Fibroblast of upper back skin (primary cell): Measurements from ENCODE around the gene SLC25A39.
"Not testable (repeated sequence)": the region's sequence is repeated elsewhere in the genome, so short reads cannot be mapped to it uniquely, and the experiment has no call there.

Experiments
- DNase-seq: peaks from one replicate; pipeline ENCODE4 v3.0.0-alpha.2; 2013

The SLC25A39 gene

DNA sequence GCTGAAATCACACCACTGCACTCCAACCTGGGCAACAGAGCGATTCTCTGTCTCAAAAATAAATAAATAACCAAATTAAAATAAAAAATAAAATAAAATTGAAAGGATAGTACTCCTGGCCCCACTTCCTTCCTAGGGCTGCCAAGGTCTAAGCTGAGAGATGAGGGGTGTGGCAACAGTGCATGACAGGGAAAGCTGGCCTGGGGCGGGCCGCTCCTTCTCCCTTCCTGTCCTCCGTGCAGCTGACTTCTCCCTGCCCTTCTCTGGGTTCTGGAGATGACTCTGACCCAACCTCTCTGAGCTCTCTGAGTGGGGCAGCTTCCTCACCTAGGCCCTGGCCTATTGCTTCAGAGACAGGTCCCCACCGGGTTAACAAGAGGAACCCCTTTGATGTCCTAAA lies 8.7 kb upstream of the SLC25A39 start:
- DNase-seq: no peak

DNA sequence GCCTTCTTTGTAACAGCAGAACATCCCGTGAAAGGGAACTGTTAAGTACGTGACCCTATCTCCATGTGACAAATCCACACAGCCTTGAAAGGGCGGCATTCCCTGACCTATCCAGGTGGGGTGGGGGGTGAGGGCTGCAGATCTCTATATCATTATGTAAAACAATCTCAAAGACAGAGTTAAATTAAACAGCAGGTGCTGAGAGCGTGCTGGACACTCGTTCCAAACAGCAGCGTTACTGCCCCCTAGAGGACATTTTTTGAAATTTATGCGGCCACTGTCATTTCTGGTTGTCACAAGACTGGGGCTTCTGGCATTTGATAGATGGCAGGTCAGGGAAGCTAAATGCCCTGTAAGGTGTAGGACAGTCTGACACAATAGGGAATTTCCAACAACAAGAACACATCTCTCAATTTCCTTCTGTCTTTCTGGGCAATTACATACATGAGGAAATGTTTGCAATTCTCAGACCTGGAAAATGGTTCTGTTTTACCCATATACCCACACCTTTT lies 6.7 kb upstream of the SLC25A39 start:
- DNase-seq: peak; percentile 60

DNA sequence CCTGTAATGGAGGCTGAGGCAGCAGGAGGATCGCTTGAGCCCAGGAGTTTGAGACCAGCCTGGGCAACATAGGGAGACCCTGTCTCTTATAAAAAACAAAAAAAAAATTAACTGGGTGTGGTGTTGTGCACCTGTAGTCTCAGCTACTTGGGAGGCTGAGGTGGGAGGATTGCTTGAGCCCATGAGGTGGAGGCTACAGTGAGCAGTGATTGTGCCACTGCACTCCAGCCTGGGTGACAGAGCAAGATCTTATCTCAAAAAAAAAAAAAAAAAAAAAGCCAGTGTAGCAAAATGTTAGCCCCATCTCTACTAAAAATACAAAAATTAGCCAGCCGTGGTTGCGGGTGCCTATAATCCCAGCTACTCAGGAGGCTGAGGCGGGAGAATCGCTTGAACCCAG lies 5.6 kb upstream of the SLC25A39 start:
- DNase-seq: not testable (repeated sequence)

DNA sequence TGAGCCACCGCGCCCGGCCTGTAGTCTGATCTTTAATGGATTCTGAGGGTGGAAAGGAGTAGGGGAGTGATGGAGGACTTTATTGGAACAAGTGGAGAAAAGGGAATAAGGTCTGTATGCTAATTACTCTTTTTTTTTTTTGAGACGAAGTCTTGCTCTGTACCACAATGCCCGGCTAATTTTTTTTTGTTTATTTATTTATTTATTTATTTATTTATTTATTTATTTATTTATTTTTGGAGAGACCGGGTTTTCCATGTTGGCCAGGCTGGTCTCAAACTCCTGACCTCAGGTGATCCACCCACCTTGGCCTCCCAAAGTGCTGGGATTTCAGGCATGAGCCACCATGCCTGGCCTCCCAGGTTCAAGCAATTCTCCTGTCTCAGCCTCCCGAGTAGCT lies 4.9 kb upstream of the SLC25A39 start:
- not testable (repeated sequence) for DNase-seq

DNA sequence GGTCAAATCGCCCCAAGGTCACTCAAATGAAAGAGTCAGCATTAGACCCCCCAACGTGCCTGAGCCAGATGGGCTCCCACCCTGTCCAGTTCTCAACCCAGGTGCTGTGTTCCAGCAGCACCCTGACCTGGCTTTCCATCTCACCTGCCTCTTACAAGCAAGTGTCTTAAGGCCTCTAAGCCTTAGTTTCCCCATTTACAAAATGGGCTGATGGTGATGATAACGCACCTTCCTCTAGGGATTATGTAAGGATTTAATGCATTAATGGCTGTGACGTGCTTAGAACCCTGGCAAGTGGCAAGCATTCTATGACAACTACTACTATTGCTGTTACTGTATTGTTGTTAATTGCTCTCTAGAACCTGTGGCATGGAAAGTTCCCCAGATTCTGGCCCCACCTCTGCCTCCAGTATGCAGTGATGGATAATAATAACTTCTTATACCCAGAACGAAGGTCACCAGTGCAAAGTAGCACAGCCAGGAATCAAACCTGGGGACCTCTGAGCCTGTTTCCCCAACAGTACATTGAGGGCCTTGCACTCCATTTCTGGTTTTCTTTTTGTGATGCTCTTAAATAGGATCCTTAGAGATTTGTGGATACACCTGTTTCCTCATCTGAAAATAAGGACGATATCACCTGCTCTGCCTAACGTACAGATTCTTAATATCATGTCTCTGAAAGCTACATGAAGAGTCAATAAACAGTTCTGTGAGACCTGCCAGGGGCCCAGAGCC lies 3.3 kb upstream of the SLC25A39 start:
- no peak for DNase-seq

DNA sequence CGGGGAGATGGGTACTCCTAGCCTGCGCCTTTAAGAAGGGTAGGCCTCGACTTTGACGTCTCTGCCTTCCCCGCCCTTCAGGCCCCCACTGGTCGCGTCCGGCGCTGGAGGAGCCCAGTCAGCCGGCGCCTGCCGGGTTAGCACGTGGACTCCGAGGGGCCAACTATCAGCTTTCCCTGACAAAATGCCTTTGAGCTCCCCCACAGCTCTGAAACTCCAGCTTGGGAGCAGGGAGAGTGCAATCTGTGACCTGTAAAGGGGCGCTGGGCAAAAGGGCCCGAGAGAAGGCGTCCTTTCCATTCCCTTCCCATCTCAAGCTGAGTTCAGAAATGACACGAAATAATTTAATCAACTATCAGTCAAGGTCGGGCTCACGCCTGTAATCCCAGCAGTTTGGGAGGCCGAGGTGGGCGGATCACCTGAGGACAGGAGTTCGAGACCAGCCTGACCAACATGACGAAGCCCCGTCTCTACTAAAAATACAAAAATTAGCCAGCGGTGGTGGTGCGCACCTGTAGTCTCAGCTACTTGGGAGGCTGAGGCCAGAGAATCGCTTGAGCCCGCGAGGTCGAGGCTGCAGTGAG lies 2.3 kb upstream of the SLC25A39 start:
- peak; percentile 98 for DNase-seq

DNA sequence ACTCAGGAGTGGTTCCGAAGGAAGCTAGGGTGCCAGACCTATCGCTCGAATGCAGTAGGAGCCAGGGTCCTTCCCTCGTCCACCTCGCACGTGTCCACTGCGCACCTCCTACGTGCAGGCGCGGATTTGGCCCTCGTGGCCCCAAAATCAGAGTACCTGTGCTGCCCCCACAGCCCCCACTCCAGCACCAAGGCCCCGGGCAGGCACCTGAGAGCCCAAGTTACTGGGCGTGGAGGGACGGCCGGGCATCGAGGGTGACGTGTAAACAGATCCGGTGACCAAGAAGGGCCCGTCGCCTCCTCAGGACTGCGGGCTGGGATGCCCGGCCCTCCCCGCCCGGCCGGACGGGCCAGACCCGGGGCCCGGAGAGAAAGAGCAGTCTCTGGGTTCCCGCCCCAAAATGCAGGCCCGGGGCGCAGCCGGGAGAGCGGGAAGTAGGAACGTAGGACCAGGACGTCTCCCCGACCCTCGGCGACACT lies 492 bp downstream of the SLC25A39 start:
- DNase-seq: no peak

DNA sequence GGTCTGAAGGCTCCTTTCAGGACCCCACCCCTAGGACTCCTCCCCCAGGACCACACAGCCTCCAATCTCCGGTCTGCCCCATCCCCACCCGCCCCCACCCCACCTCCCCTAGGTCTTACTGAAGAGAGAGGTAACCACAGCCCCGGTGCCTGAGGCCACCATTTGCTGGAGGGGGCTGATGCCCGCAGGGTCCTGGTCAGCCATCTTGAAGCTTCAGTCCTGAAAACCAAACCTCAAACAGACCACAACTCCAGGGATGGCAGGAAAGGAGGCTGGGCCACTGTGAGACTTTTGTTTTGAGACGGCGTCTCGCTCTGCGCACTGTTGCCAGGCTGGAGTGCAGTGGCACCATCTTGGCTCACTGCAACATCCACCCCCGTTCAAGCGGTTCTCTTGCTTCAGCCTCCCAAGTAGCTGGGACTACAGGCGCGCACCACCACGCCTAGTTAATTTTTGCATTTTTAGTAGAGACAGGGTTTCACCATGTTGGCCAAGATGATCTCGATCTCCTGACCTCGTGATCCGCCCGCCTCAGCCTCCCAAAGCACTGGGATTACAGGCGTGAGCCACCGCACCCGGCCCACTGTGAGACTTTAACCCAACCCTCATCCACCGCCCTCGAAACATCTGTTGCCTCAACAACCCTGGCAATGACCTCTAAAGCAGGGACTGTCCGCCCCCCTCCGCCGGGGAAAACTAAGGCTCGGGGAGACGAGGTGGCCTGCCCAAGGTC lies 1.1 kb downstream of the SLC25A39 start:
- no peak for DNase-seq

DNA sequence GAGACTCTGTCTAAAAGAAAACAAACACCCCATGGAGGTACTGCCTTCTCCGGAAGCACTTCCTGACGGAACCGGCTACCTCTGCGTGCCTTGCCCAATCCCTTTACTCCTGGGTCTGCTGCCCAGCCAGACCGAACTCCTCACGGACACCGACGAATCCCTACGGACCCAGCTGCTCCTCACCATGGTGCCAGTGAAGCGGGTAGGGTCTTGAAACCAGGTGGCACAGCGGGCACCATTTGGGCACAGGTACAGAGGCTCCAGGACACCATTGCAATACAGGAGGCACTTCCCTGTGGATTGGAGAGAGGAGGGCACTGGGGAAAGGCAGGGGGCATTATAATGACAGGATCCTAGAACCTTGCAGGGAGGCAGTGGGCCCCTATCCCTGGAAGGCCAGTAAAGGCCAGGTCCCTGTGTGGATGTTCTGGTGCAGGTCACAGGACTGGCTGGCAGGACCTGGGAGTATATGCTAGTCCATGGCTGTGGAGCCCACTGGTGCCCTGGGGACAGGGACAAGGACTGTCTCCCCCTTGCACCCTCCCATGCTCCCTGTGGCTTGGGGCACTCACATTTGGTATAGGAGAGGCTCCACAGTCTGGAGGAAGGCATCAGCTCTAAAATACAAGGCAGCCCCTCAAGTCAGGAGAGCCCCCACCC lies 2.3 kb downstream of the SLC25A39 start:
- no peak for DNase-seq

DNA sequence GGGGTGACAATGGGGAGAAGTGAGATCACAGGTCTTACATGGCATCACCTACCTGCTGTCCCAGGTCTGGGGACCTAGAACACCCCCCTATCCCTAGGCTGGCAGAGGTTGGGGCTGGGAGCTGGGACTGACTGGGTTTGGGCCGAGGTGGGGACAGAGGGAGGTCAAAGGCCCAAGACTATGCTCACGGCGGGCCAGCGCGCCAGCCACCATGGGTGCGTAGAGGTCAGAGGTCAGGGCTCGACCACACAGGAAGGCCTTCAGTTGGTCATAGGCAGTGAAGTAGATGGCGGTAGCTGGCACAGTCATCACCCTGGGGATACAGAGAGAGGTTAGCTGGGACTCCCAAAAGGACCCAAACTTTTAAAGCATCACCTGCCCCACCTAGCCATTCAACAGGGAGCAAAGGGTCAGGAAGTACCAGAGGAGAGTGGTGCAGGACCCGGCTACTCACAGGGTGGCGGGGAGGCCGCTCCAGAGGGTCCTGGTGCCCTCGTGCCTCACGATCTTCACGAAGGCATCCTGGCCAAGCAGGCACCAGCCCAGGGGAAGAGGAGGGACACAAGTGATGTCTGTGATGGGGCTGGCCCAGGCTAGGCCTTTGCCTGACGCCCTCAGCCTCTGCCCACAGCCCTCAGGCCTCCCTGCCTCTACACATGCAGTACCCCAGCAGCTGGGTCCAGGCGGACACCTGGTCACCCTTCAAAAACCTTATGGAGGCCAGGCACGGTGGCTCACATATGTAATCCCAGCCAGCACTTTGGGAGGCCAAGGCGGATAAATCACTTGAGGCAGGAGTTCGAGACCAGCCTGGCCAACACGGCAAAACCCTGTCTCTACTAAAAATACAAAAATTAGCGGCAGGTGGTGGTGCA lies 3.1 kb downstream of the SLC25A39 start:
- DNase-seq: no peak

DNA sequence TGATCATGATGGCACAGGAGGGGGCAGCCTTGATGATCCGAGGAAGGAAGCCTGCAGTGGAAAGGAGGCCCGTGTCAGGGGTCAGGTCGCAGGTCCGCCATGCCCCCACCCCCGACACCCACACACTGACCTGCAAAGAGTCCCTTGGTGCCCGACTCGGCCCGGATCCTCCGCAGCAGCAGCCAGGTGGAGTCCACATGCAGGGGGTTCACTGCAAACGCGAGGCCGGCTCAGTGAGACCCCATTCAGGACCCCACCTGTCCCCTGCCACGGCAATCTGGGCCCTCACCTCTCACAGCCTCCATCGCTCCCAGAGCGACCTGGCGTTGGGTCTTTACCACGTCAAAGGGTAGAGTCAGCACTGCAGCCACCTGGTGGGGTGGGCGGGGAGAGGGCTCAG lies 4.6 kb downstream of the SLC25A39 start:
- no peak for DNase-seq

DNA sequence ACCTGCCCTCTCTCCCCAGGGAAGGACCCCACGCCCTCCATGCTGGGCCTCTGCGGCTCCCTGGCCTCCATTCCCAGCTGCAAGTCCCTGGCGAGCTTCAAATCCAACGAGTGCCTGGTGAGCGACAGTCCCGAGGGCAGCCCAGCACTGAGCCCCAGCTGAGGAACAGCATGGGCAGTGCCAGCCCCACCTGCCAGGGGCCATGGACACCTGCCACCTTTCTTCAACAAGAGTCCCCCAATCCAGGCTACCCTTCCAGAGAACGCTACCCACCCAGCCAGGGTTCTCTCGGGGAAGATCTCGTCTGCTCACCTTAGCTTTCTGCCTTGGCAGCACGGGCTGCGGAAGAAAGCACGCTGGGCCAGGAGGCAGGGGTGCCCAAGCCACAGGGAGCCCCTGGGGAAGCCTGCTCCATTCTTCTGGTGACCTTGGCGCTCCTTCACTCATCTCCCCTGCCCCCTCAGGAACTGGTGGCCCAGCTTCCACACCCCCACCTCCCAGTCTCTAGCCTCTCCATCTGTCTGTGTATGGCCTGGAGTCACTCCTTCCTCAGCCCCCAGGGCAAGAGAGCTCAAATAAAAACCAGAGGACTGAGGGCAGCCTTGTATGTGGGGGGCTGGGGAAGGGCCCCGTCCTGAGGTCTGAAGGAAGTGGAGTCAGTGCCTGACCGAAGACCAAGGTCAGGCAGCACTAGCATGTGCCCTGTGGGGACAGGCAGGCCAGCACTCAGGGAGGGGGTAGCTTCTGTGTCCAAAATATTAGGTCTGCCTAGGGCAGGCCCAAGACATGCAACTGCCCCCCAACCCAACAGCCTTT lies 6.3 kb downstream of the SLC25A39 start:
- no peak for DNase-seq

DNA sequence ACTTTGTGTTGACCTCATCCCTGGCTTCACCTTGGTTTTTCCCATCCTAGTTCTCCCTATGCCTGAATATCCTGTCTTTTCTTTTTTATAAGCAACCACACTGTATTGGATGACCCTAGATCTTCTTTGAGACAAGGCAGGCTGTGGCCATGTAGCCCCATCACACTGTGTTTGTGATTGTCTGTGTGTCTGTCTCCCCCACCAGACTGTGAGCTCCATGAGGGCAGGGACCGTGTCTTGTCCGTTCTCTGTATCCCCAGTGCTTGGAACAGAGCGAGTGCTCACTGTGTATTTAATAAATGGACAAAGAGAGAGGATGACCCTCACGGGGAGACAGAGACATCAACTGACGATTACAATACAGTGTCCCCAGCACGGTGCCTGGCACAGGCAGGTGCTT lies 7.1 kb downstream of the SLC25A39 start:
- no peak for DNase-seq

DNA sequence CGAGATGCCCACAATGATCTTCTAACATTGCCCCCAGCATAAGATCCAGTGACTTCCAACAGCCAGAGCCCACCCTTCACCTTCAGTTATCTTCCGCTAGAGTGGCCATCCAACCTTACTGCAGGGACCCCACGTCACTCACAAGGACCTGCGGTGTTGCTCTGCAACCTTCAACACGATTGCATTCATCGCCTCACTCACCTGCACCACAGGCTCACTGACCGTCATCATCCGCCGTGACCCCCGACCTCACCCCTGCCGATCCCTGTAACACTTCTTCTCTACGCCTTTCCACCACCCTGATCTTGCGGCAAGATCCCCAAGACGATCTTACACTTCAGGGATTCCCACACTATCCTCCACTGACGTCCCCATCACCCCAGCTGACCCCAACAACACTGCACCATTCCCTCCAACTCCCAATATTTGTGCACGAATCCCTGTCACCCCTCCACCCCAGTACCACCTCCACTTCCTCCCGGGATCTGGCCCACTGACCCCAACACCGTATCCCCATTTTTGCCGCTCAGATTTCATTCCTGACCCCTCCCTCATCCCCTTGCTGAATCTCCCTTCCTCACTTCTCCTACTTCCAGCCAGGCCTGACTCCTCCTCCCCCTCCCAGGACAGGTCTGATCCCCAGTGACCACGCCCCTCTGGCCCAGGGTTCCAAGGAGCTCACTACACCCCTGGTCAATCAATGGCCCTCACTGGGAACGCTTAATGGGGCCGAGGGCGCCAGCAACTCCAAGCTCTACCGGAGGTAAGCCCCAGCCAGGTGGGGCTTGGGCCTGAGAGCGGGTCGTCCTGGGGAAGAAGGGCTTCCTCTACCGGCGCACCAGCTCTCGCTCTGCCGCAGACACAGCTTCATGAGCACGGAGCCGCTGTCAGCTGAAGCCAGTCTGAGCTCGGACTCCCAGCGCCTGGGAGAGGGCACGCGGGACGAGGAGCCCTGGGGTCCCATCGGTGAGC lies 8.6 kb downstream of the SLC25A39 start:
- DNase-seq: no peak

DNA sequence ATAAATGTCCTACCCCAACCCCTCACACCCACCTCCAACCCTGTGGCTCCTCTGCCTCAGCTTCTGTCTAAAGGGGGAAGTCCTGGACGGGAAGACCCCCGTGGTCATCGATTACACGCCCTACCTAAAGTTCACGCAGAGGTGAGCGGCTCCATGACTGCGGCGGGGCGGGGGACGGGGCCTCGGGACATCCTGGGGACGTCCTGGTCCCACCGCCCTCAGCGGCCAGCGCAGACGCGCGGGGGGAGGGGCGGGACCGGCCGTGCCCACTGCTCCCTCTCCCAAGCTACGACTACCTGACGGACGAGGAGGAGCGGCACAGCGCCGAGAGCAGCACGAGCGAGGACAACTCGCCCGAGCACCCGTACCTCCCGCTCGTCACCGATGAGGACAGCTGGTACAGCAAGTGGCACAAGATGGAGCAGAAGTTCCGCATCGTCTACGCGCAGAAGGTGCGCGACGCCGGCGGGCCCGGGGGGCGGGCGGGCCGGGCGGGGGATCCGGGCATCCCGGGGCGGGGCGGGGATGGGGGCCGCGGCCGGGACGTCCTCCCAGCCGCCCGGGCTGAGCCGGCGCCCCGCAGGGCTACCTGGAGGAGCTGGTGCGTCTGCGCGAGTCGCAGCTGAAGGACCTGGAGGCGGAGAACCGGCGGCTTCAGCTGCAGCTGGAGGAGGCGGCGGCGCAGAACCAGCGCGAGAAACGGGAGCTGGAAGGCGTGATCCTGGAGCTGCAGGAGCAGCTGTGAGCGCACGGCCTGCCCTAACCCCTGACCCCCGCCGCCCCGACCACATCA lies 9.6 kb downstream of the SLC25A39 start:
- DNase-seq: no peak

DNA sequence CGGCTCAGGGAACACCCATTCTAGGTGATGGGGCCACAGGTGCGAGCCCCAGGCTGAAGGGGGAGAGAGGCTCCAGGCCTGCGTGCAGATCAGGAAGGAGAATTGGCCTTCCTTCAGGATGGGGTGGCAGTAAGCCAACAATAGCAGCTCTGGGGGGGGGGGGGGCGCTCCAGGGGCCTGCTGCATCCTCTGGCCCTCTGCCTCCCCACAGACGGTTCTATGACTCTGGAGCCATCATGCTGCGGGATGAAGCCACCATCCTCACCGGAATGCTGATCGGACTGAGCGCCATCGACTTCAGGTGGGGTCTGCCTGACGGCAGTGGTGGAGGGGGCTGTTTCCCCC lies 10.1 kb downstream of the SLC25A39 start:
- no peak for DNase-seq

DNA sequence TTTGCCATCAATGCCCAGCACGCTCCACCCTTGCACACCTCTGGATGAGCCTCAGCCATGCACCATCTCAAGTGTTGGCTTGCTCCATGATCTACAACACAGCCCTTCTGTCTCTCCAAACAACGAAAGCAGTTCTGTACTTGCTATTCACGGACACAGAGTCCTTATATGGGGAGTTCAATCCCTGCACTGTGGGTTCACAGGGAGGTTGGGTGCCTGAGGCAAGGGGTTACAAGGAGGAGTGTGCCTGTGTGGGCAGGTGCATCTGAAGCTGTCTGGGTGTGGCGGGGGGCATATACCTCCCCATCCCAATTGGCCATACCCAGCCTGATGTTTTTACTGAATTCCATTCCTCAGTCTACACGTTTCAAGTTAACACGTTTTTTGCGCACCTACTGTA lies 10.6 kb downstream of the SLC25A39 start:
- no peak for DNase-seq

DNA sequence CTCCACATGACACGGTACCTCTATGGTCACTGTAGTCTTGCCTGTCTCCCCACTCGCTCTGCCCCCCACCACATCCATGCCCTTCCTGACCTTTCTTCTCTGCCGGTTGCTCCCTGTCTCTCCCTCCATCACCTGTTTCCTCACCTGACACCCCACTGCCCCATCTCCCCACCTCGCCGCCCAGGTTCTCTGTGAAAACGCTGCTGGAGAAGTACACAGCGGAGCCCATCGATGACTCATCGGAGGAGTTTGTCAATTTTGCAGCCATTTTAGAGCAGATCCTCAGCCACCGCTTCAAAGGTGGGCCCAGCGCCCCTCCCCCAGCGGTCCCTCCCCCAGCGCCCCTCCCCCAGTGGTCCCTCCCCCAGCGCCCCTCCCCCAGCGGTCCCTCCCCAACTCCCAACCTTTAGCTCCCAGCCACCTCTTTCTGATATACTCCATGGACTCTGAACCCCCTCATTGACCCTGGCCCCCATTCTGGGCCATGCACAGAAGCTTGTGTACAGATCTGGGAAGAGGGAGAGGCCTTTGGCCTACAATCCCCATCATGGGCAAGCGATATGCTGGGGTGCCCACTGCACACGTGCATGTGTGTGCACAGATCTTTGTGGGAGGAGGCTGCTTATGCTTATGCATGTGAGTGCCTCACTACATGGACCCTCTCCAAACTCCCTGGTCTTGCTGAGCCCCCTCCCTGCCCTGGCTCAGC lies 12.1 kb downstream of the SLC25A39 start:
- no peak for DNase-seq
